ENCODE results near the gene ALDH8A1. TPM values are rescaled to one million over a fixed set of nuclear protein-coding genes. Genes with fewer than 3 reads are reported as not detected.

ALDH8A1 gene
- total and polyA plus RNA-seq, 9 donors: 0.21 to 5.4 (median 0.80) TPM

- 82 to 90% (median 87%) methylated on average over 2 of the region's 2 CpGs for WGBS, 3 donors
- Histone ChIP-seq H3K4me3 (no peak overlapping the region), H3K27me3 (no peaks in the 10 kb centered on the region), H3K4me1 (ENCODE audit: insufficient read depth) (no peaks in the 10 kb centered on the region), H3K27ac (no peak overlapping the region), H3K9me3 (no peaks in the 10 kb centered on the region), H3K36me3 (no peaks in the 10 kb centered on the region)
- no peak for TF ChIP-seq POLR2A (IDR thresholded peaks at IDR 0.05)
- TF ChIP-seq, protein P1, sequence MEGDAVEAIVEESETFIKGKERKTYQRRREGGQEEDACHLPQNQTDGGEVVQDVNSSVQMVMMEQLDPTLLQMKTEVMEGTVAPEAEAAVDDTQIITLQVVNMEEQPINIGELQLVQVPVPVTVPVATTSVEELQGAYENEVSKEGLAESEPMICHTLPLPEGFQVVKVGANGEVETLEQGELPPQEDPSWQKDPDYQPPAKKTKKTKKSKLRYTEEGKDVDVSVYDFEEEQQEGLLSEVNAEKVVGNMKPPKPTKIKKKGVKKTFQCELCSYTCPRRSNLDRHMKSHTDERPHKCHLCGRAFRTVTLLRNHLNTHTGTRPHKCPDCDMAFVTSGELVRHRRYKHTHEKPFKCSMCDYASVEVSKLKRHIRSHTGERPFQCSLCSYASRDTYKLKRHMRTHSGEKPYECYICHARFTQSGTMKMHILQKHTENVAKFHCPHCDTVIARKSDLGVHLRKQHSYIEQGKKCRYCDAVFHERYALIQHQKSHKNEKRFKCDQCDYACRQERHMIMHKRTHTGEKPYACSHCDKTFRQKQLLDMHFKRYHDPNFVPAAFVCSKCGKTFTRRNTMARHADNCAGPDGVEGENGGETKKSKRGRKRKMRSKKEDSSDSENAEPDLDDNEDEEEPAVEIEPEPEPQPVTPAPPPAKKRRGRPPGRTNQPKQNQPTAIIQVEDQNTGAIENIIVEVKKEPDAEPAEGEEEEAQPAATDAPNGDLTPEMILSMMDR (IDR thresholded peaks at IDR 0.05): no peak
- TF ChIP-seq EP300 (IDR thresholded peaks at IDR 0.05): no peak
- intact Hi-C loops (cut with DNase I): no loop called here
- DNase-seq: no peak
Observed at GRCh38 chr6:134956676-134957075, 6.8 kb upstream of the ALDH8A1 start.

DNA sequence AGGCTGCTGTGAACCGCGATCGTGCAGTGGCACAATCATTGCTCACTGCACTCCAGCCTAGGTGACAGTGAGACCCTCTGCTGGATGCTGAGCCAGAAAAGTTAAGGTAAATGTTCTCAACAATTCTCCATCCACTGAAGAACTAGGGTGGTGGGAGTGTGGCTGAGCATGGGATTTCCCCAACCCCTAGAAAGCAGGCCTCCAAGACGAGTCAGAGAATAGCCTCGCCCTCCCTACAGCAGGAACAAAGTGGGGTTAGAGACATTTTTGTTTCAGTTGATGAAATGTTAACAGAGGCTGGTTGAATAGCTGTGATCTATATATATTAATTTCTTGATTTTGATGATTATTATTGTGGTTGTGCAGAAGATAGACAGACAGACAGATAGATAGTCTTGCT lies 6.1 kb upstream of the ALDH8A1 start:
- TF ChIP-seq, protein P1 (IDR thresholded peaks at IDR 0.05): no peak
- TF ChIP-seq POLR2A (IDR thresholded peaks at IDR 0.05) (no peak), EP300 (IDR thresholded peaks at IDR 0.05) (no peak)
- Histone ChIP-seq H3K36me3 (no peaks in the 10 kb centered on the region), H3K4me1 (ENCODE audit: insufficient read depth) (no peaks in the 10 kb centered on the region), H3K9me3 (no peaks in the 10 kb centered on the region), H3K4me3 (no peak overlapping the region), H3K27ac (no peak overlapping the region), H3K27me3 (no peaks in the 10 kb centered on the region)
- intact Hi-C loops (cut with DNase I): no loop called here
- no peak for DNase-seq
- 87 to 90% (median 90%) methylated on average over 5 of the region's 5 CpGs for WGBS, 3 donors

GRCh38 chr6:134954272-134955000 lies 4.5 kb upstream of the ALDH8A1 start:
- Histone ChIP-seq H3K36me3 (no peaks in the 10 kb centered on the region), H3K4me1 (ENCODE audit: insufficient read depth) (no peaks in the 10 kb centered on the region), H3K27me3 (no peaks in the 10 kb centered on the region), H3K4me3 (no peak overlapping the region), H3K27ac (no peak overlapping the region), H3K9me3 (no peaks in the 10 kb centered on the region)
- no peak for DNase-seq
- intact Hi-C loops (cut with DNase I): no loop called here
- WGBS, 3 donors: 80 to 92% (median 90%) methylated on average over 4 of the region's 4 CpGs
- TF ChIP-seq POLR2A (IDR thresholded peaks at IDR 0.05) (no peak), EP300 (IDR thresholded peaks at IDR 0.05) (no peak)
- TF ChIP-seq, protein P1 (IDR thresholded peaks at IDR 0.05): no peak

- Histone ChIP-seq H3K9me3 (no peaks in the 10 kb centered on the region), H3K27me3 (no peaks in the 10 kb centered on the region), H3K36me3 (no peaks in the 10 kb centered on the region), H3K4me1 (ENCODE audit: insufficient read depth) (no peaks in the 10 kb centered on the region), H3K27ac (no peak overlapping the region), H3K4me3 (no peak overlapping the region)
- TF ChIP-seq EP300 (IDR thresholded peaks at IDR 0.05) (no peak), POLR2A (IDR thresholded peaks at IDR 0.05) (no peak)
- TF ChIP-seq, protein P1 (IDR thresholded peaks at IDR 0.05): no peak
- WGBS, 3 donors: 86 to 89% (median 88%) methylated on average over 13 of the region's 13 CpGs
- no peak for DNase-seq
- intact Hi-C loops (cut with DNase I): no loop called here
Observed at GRCh38 chr6:134951494-134952263, 1.8 kb upstream of the ALDH8A1 start.
